Nephron (organoid): ENCODE data around the gene NT5C2.

Experiments
- H3K27ac Mint-ChIP-seq, 3 experiments: 2 replicates each; pipeline ENCODE4 v1.8.0; 2020; ENCODE audit warnings: mixed read lengths in 3 of 3, mild to moderate bottlenecking in 2 of 3, moderate library complexity in 1 of 3
- H3K27me3 Mint-ChIP-seq: 2 replicates; pipeline ENCODE4 v1.8.0; 2021; ENCODE audit warnings: low read depth, mild to moderate bottlenecking, moderate library complexity, mixed read lengths
- H3K36me3 Mint-ChIP-seq: 2 replicates; pipeline ENCODE4 v1.8.0; 2020; ENCODE audit warnings: low read depth, mixed read lengths
- H3K4me1 Mint-ChIP-seq: 2 replicates; pipeline ENCODE4 v1.8.0; 2020; ENCODE audit warnings: mixed read lengths
- H3K4me3 Mint-ChIP-seq, 3 experiments: 2 replicates each; pipeline ENCODE4 v1.8.0; 2020; ENCODE audit warnings: mild to moderate bottlenecking in 3 of 3, mixed read lengths in 3 of 3, moderate library complexity in 2 of 3
- H3K9me3 Mint-ChIP-seq: 2 replicates; pipeline ENCODE4 v1.8.0; 2020; ENCODE audit warnings: mixed read lengths
- TF ChIP-seq, protein P1 (sequence below), 3 experiments: fragments of 200-600 bp; sonication (generic); IDR thresholded peaks; one replicate each; pipeline ENCODE4 v1.5.0; 2021; ENCODE audit warnings: antibody characterized with exemption in 3 of 3; ENCODE audit not compliant: unreplicated experiment in 3 of 3

NT5C2 gene

DNA sequence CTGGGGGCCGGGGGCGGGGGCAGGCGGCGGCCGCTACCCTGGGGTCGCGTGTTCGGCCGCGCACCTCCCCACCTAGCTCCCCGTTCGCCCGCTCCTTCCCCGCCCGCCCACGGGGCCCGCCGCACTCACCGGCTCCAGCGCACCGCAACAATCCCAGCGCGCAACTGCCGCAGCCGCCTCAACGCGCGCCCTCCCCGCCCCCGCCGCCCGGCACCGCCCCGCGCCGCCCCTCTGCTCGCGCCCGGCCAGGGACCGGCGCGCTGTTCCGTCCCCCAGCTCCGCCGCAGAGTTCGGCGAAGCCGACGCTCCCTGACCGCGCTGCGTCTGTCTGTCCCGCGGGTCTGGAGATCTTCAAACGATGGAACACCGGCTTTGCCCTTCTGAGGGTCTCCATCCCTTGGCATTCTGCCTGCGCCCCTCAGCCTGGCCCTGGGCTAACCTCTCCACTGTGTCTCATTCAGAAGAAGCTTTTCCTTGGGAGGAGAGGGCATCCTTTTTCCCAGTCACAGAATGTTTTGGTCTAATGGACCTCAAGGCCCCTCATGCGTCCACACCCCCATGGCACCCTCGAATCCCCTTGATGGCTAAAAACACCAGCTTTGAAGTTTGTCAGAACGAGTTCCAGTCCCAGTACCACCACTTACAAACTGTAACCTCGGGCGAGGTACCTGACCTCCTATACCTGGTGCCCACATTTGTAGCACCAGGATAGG is at the start of gene NT5C2:
TSS of gene NT5C2 (minus strand) at position 166 of the 713 bp plus-strand sequence. CDS start 18,314 bp downstream, outside the sequence.
- no peaks in the 10 kb centered on the region for H3K9me3 Mint-ChIP-seq
- H3K4me1 Mint-ChIP-seq = peaks cover 39% of the 10 kb centered on the region
- peaks cover 4% of the 10 kb centered on the region for H3K27me3 Mint-ChIP-seq
- peaks cover 4% of the 10 kb centered on the region for H3K36me3 Mint-ChIP-seq
- TF ChIP-seq, protein P1, sequence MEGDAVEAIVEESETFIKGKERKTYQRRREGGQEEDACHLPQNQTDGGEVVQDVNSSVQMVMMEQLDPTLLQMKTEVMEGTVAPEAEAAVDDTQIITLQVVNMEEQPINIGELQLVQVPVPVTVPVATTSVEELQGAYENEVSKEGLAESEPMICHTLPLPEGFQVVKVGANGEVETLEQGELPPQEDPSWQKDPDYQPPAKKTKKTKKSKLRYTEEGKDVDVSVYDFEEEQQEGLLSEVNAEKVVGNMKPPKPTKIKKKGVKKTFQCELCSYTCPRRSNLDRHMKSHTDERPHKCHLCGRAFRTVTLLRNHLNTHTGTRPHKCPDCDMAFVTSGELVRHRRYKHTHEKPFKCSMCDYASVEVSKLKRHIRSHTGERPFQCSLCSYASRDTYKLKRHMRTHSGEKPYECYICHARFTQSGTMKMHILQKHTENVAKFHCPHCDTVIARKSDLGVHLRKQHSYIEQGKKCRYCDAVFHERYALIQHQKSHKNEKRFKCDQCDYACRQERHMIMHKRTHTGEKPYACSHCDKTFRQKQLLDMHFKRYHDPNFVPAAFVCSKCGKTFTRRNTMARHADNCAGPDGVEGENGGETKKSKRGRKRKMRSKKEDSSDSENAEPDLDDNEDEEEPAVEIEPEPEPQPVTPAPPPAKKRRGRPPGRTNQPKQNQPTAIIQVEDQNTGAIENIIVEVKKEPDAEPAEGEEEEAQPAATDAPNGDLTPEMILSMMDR (IDR thresholded peaks at IDR 0.05; ENCODE audit: unreplicated experiment in 3 of 3) = no peak
- peak within 1 kb of the TSS; percentile 92 to 99 (median 94) for H3K27ac Mint-ChIP-seq
- H3K4me3 Mint-ChIP-seq = peak within 1 kb of the TSS; percentile 96 to 100 (median 98)

DNA sequence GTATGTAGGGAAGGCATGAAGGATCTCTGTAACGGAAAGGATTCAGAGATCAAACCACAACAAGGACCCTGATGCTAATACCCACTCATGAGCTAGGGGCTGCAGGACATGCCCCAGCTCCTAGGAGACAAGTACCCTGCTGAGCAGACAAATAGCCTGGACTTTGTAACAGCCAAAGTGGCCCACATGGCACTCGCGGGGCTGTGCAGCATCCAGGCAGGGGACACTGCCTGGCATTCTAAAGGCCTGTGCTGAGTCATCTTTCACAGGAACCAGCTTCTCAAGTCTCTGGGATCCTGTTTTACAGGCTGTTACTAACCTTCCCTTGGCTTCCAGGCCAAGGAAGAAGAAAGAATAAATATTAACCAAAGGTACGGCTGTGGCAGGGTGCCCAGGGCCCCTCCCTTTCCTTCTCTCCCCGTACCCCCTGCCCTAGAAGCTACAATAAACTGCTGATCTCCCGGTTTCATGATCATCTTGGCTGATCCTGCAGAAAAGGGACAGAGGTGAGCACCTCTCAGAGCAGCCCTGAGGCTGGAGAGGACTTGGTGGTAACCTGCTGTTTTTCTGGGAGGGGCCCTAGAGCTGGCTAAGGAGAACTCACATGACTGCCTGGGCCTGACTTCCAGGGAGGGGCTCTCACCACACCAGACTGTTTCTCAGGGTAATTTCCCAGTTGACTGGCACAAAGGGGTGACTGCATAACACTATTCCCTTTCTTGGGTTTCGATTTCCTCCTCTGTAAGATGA is 48.4 kb upstream of the NT5C2 start:
- Mint-ChIP-seq H3K36me3 (no peaks in the 10 kb centered on the region), H3K9me3 (no peaks in the 10 kb centered on the region), H3K4me1 (no peaks in the 10 kb centered on the region), H3K27ac (peak overlapping the region in 2 of 3 experiments; percentile 6 to 62), H3K27me3 (peaks cover 8% of the 10 kb centered on the region), H3K4me3 (no peak overlapping the region)
- TF ChIP-seq, protein P1 (IDR thresholded peaks at IDR 0.05; ENCODE audit: unreplicated experiment in 3 of 3) = no peak

DNA sequence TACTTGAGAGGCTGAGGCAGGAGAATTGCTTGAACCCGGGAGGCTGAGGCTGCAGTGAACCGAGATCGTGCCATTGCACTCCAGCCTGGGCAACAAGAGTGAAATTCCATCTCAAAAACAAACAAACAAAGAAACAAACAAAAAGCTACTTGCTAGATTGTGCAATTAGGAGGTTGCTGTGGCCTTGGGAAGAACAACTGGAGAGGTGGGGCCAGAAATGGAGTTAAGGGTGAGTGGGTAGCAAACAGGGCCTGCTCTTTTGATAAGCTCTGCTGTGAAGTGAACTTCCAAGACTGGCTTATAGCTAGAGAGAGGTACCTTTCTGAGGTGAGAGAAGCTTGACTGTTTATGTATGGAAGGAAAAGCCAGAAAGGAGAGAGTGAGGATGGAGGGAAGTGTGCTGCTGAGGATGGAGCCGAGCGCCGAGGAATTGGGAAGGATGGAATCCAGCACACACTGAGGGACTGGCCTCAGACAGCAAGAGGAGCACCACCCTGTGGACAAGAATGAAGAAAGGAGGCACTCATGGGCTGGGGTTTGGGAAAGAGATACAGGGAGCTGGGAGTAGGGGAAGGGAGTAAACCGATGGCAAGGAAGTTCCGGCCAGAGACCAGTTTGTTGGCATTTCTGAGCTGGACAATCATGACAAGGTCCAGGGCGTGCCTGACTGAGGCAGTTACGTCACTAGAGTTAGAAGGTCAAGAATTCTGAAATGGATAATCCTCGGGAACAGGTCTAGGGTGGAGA is 45.6 kb upstream of the NT5C2 start:
- Mint-ChIP-seq H3K4me3 (no peak overlapping the region), H3K36me3 (no peaks in the 10 kb centered on the region), H3K4me1 (no peaks in the 10 kb centered on the region), H3K9me3 (no peaks in the 10 kb centered on the region), H3K27me3 (peaks cover 4% of the 10 kb centered on the region), H3K27ac (peak overlapping the region in 1 of 3 experiments; percentile 10)
- TF ChIP-seq, protein P1 (IDR thresholded peaks at IDR 0.05; ENCODE audit: unreplicated experiment in 3 of 3) = no peak

DNA sequence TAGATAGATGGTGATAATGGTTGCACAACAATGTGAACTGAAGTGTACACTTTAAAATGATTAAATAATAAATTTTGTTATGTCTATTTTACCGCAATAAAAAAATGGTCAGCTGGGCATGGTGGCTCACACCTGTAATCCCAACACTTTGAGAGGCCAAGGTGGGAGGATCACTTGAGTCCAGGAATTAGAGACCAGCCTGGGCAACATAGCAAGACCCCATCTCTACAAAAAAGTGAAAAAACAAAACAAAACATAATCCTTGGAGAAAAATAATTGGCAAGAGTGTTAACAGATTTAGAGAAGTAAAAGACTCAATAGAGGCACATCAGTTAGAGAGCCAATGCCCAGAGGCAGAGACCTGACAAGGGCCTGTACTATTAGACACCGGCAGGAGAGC is 42.7 kb upstream of the NT5C2 start:
- H3K4me3 Mint-ChIP-seq = no peak overlapping the region
- H3K4me1 Mint-ChIP-seq = peaks cover 13% of the 10 kb centered on the region

DNA sequence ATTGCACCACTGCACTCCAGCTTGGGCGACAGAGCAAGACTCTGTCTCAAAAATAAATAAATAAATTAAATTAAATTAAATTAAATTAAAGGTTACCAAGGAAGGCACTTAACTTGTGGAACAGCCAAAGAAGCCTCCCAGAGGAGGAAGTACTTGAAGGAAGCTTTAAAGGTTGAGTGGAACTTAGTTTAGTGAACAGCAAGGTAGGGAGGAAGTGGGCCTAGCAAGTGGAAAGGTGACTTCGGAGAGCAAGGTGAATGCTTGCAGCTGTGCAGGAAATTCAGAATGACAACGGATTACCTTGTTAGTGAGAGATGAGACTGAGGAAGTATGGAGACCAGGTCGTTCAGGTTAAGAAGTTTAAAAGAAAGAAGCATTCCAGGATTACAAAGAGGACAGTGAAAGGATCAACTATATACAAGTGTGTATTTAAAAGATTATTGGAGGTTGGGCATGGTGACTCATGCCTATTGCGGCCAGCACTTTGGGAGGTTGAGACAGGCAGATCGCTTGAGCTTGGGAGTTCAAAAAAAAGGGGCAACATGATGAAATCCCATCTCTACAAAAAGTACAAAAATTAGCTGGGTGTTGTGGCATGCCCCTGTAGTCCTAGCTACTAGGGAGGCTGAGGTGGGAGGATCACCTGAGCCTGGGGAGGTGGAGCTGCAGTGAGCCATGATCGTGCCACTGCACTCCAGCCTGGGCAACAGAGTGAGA is 39.9 kb upstream of the NT5C2 start:
- Mint-ChIP-seq H3K36me3 (no peaks in the 10 kb centered on the region), H3K4me1 (peaks cover 22% of the 10 kb centered on the region), H3K9me3 (no peaks in the 10 kb centered on the region), H3K27ac (no peak overlapping the region), H3K4me3 (no peak overlapping the region), H3K27me3 (peaks cover 4% of the 10 kb centered on the region)
- TF ChIP-seq, protein P1 (IDR thresholded peaks at IDR 0.05; ENCODE audit: unreplicated experiment in 3 of 3) = no peak

More for the DNA sequence above, 42.7 kb upstream of the NT5C2 start:
- Mint-ChIP-seq H3K9me3 (no peaks in the 10 kb centered on the region), H3K27ac (no peak overlapping the region), H3K36me3 (no peaks in the 10 kb centered on the region), H3K27me3 (peaks cover 4% of the 10 kb centered on the region)
- TF ChIP-seq, protein P1 (IDR thresholded peaks at IDR 0.05; ENCODE audit: unreplicated experiment in 3 of 3) = no peak
